NCI-H524 treated with DMSO at 0.1 percent for 48 hours (cell line): Measurements from ENCODE around the gene VAT1.
"Not testable (repeated sequence)": the region's sequence is repeated elsewhere in the genome, so short reads cannot be mapped to it uniquely, and the experiment has no call there.

ENCODE experiments used
- DNase-seq: peaks from one replicate; lab custom pipeline; 2025; lab: John Stamatoyannopoulos, UW

Gene VAT1

GRCh38 chr17:42973323-42973722 is 48.9 kb downstream of the VAT1 start:
- not testable (repeated sequence) for DNase-seq

DNA sequence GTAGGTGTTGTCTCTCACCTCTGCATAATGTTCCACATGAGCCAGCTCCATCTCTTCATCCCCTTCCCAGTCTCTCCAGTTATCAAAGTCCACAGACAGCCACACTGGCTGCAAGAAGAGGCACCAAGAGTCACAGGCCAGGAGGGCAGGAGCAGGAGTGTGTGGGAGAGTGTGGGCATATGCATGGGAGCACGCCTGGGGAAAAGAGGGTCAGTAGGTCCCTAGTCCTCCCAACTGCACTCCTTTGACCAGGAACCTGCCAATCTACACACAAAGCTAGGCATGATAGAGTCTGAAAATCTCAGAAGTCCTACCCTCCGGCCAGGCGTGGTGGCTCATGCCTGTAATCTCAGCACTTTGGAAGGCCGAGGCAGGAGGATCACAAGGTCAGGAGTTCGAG is 50.6 kb downstream of the VAT1 start:
- DNase-seq: no peak

- DNase-seq: no peak
These were observed 53.1 kb downstream of the VAT1 start for GRCh38 chr17:42969001-42969581.

GRCh38 chr17:42967925-42968324 is 54.3 kb downstream of the VAT1 start:
- no peak for DNase-seq
